Measurements from ENCODE around the gene NRG2.

NRG2 gene

GRCh38 chr5:139864716-139865483 lies 178.2 kb downstream of the NRG2 start:
- ATAC-seq: no peak
- TF ChIP-seq PATZ1 (CRISPR knock-in tag; IDR thresholded peaks at IDR 0.05; ENCODE audit: borderline replicate concordance): no peak
- no peak for TF ChIP-seq ZC3H10 (CRISPR knock-in tag; IDR thresholded peaks at IDR 0.05)
- no peak for TF ChIP-seq TOX (CRISPR knock-in tag; IDR thresholded peaks at IDR 0.05; ENCODE audit: borderline replicate concordance)
- TF ChIP-seq ESRRG (CRISPR knock-in tag; IDR thresholded peaks at IDR 0.05): no peak

GRCh38 chr5:139863855-139864558 lies 179.1 kb downstream of the NRG2 start:
- TF ChIP-seq GLIS3 (CRISPR knock-in tag; IDR thresholded peaks at IDR 0.05) (no peak), ISL1 (CRISPR knock-in tag; IDR thresholded peaks at IDR 0.05) (no peak), CSDC2 (CRISPR knock-in tag; IDR thresholded peaks at IDR 0.05) (no peak), RARB (CRISPR knock-in tag; IDR thresholded peaks at IDR 0.05) (no peak), ARNTL (CRISPR knock-in tag; IDR thresholded peaks at IDR 0.05; ENCODE audit: borderline replicate concordance, low read depth) (no peak)
- ATAC-seq: peak; percentile 87

- TF ChIP-seq ZFP3 (CRISPR knock-in tag; IDR thresholded peaks at IDR 0.05): no peak
- no peak for TF ChIP-seq RARB (CRISPR knock-in tag; IDR thresholded peaks at IDR 0.05)
- no peak for TF ChIP-seq ZFP30 (CRISPR knock-in tag; IDR thresholded peaks at IDR 0.05)
- no peak for TF ChIP-seq GLIS3 (CRISPR knock-in tag; IDR thresholded peaks at IDR 0.05)
- no peak for TF ChIP-seq ZC3H10 (CRISPR knock-in tag; IDR thresholded peaks at IDR 0.05)
- TF ChIP-seq PPARA (CRISPR knock-in tag; IDR thresholded peaks at IDR 0.05; ENCODE audit: borderline replicate concordance): no peak
- TF ChIP-seq ISL1 (CRISPR knock-in tag; IDR thresholded peaks at IDR 0.05): no peak
- TF ChIP-seq ESRRG (CRISPR knock-in tag; IDR thresholded peaks at IDR 0.05): no peak
- no peak for TF ChIP-seq ZNF565 (CRISPR knock-in tag; conservative IDR thresholded peaks at IDR 0.05; ENCODE audit: low read depth)
- no peak for ATAC-seq
Measured at GRCh38 chr5:139863361-139863760, 179.7 kb downstream of the NRG2 start.

GRCh38 chr5:139862803-139863202 lies 180.3 kb downstream of the NRG2 start:
- TF ChIP-seq TSHZ2 (CRISPR knock-in tag; IDR thresholded peaks at IDR 0.05) (no peak), POU6F1 (CRISPR knock-in tag; IDR thresholded peaks at IDR 0.05; ENCODE audit: borderline replicate concordance, low read depth) (no peak), PATZ1 (CRISPR knock-in tag; IDR thresholded peaks at IDR 0.05; ENCODE audit: borderline replicate concordance) (no peak), SNAI2 (CRISPR knock-in tag; IDR thresholded peaks at IDR 0.05) (no peak), ZFP30 (CRISPR knock-in tag; IDR thresholded peaks at IDR 0.05) (no peak), OSR1 (CRISPR knock-in tag; IDR thresholded peaks at IDR 0.05) (no peak), ZNF565 (CRISPR knock-in tag; conservative IDR thresholded peaks at IDR 0.05; ENCODE audit: low read depth) (no peak), CSDC2 (CRISPR knock-in tag; IDR thresholded peaks at IDR 0.05) (no peak), ZC3H10 (CRISPR knock-in tag; IDR thresholded peaks at IDR 0.05) (no peak), ZNF8 (CRISPR knock-in tag; IDR thresholded peaks at IDR 0.05) (no peak), TOX (CRISPR knock-in tag; IDR thresholded peaks at IDR 0.05; ENCODE audit: borderline replicate concordance) (no peak), ARNTL (CRISPR knock-in tag; IDR thresholded peaks at IDR 0.05; ENCODE audit: borderline replicate concordance, low read depth) (no peak), CSRNP3 (CRISPR knock-in tag; IDR thresholded peaks at IDR 0.05) (no peak)
- ATAC-seq: no peak
